Left renal pelvis (tissue), 4 donors: ENCODE results near the gene ESCO1. TPM values are rescaled to one million over a fixed set of nuclear protein-coding genes. Genes with fewer than 3 reads are reported as not detected.
"Not testable (repeated sequence)": the region's sequence is repeated elsewhere in the genome, so short reads cannot be mapped to it uniquely, and the experiment has no call there.

Experiments used
- DNase-seq, 4 donors: peaks; one replicate each; pipeline ENCODE4 v3.0.0-alpha.2; 2013; ENCODE audit warnings: low read depth in 4 of 4, low spot score in 3 of 4
- polyA plus RNA-seq, 4 donors: library from polyadenylated mRNA; unstranded; fragments of 120-200 nt; gene quantifications; one replicate each; pipeline ENCODE4 v1.2.1, GENCODE V29; 2013; ENCODE audit not compliant: insufficient read length in 4 of 4

The ESCO1 gene
- polyA plus RNA-seq, 4 donors = 18.2 to 36.8 (median 27.1) TPM

GRCh38 chr18:21593540-21594257 is 6.8 kb downstream of the ESCO1 start:
- DNase-seq = no peak

- DNase-seq = not testable (repeated sequence)
Observed at GRCh38 chr18:21592361-21592760, 8.1 kb downstream of the ESCO1 start.

- DNase-seq = no peak
Observed at GRCh38 chr18:21584391-21584790, 16.1 kb downstream of the ESCO1 start.

GRCh38 chr18:21575656-21576055 is 24.8 kb downstream of the ESCO1 start:
- no peak for DNase-seq

GRCh38 chr18:21571772-21572171 is 28.7 kb downstream of the ESCO1 start:
- no peak for DNase-seq

- DNase-seq = no peak
Observed at GRCh38 chr18:21559195-21559594, 41.3 kb downstream of the ESCO1 start.

- no peak for DNase-seq
Observed at GRCh38 chr18:21557607-21558253, 42.8 kb downstream of the ESCO1 start.

GRCh38 chr18:21550510-21550970 is 50.0 kb downstream of the ESCO1 start:
- DNase-seq = no peak

GRCh38 chr18:21548647-21549046 is 51.9 kb downstream of the ESCO1 start:
- no peak for DNase-seq

GRCh38 chr18:21546423-21546822 is 54.1 kb downstream of the ESCO1 start:
- DNase-seq = no peak

GRCh38 chr18:21538230-21538629 is 62.3 kb downstream of the ESCO1 start:
- DNase-seq = no peak

- no peak for DNase-seq
Observed at GRCh38 chr18:21534327-21534726, 66.2 kb downstream of the ESCO1 start.

- no peak for DNase-seq
Observed at GRCh38 chr18:21526463-21526862, 74.0 kb downstream of the ESCO1 start.

- no peak for DNase-seq
Observed at GRCh38 chr18:21525916-21526315, 74.6 kb downstream of the ESCO1 start.

GRCh38 chr18:21522530-21522929 is 78.0 kb downstream of the ESCO1 start:
- no peak for DNase-seq

- no peak for DNase-seq
Observed at GRCh38 chr18:21513741-21514140, 86.8 kb downstream of the ESCO1 start.

- no peak for DNase-seq
Observed at GRCh38 chr18:21513292-21513691, 87.2 kb downstream of the ESCO1 start.

GRCh38 chr18:21509062-21509461 is 91.4 kb downstream of the ESCO1 start:
- no peak for DNase-seq

GRCh38 chr18:21507913-21508701 is 92.4 kb downstream of the ESCO1 start:
- no peak for DNase-seq

- no peak for DNase-seq
Observed at GRCh38 chr18:21502661-21503060, 97.8 kb downstream of the ESCO1 start.

GRCh38 chr18:21499997-21500396 is 100.5 kb downstream of the ESCO1 start:
- no peak for DNase-seq
